Omental fat pad (tissue), 4 donors: Measurements from ENCODE around the gene FAF2. TPM values are rescaled to one million over a fixed set of nuclear protein-coding genes. Genes with fewer than 3 reads are reported as not detected.
A peak's percentile ranks its signal among the peaks of the same experiment; 100 is the strongest.

Experiments used
- ATAC-seq: fragments of 150-250 bp; one replicate; pipeline ENCODE4 v1.9.1; 2016; ENCODE audit warnings: mild to moderate bottlenecking, moderate library complexity; ENCODE audit not compliant: low FRiP score
- DNase-seq: peaks from one replicate; pipeline ENCODE4 v3.0.0-alpha.2; 2019; ENCODE audit warnings: low spot score
- total RNA-seq, 4 donors: library from RNA; depleted of rRNA; stranded (reverse); fragments of >200 nt; gene quantifications; one replicate each; pipeline ENCODE4 v1.1.0, GENCODE V29; 2016
- TF ChIP-seq, protein P1 (sequence below), 3 donors: fragments of 450-650 bp; IDR thresholded peaks; one replicate each; pipeline ENCODE4 v1.5.1; 2016 to 2017; ENCODE audit warnings: antibody characterized with exemption in 3 of 3, mild to moderate bottlenecking in 3 of 3, moderate library complexity in 2 of 3

FAF2 gene, protein sequence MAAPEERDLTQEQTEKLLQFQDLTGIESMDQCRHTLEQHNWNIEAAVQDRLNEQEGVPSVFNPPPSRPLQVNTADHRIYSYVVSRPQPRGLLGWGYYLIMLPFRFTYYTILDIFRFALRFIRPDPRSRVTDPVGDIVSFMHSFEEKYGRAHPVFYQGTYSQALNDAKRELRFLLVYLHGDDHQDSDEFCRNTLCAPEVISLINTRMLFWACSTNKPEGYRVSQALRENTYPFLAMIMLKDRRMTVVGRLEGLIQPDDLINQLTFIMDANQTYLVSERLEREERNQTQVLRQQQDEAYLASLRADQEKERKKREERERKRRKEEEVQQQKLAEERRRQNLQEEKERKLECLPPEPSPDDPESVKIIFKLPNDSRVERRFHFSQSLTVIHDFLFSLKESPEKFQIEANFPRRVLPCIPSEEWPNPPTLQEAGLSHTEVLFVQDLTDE
- 10 to 100 TPM; 27.6 to 31.1 (median 27.8) TPM for total RNA-seq

DNA sequence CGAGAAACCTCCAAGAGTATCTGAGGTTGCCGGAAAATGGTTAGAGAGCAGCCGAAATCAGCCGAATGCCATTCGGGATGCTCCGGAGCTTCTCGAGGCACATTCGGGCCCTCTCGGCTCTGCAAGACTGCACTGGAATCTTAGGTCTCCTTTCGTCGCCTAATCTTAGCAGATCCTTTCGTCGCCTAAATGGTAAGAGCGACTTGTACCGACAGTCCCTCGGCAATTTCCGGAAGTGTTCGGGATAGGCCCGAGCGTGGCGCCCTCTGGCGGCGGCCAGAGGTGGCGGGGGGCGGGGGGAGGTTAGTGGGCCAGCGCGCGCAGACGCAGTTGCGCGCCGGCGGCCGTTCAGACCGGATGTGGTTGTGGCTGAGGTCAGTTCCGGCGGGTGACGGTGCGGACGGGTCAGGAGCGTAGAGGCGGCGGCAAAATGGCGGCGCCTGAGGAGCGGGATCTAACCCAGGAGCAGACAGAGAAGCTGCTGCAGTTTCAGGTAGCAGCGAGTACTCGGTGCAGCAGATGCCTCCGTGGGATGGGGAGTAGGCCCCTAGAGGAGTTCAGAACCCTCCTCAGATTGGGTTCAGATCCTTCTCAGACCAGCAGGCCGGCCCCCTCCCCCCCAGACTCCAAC, at the start of gene FAF2:
Gene FAF2 (plus strand): TSS at position 408 of the 631 bp plus-strand sequence. CDS start 23 bp downstream, at position 431.
- TF ChIP-seq, protein P1, sequence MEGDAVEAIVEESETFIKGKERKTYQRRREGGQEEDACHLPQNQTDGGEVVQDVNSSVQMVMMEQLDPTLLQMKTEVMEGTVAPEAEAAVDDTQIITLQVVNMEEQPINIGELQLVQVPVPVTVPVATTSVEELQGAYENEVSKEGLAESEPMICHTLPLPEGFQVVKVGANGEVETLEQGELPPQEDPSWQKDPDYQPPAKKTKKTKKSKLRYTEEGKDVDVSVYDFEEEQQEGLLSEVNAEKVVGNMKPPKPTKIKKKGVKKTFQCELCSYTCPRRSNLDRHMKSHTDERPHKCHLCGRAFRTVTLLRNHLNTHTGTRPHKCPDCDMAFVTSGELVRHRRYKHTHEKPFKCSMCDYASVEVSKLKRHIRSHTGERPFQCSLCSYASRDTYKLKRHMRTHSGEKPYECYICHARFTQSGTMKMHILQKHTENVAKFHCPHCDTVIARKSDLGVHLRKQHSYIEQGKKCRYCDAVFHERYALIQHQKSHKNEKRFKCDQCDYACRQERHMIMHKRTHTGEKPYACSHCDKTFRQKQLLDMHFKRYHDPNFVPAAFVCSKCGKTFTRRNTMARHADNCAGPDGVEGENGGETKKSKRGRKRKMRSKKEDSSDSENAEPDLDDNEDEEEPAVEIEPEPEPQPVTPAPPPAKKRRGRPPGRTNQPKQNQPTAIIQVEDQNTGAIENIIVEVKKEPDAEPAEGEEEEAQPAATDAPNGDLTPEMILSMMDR (IDR thresholded peaks at IDR 0.05): peak in 2 of 3 donors; percentile 71 to 99
- ATAC-seq (peak; percentile 98), DNase-seq (peak; percentile 96)

DNA sequence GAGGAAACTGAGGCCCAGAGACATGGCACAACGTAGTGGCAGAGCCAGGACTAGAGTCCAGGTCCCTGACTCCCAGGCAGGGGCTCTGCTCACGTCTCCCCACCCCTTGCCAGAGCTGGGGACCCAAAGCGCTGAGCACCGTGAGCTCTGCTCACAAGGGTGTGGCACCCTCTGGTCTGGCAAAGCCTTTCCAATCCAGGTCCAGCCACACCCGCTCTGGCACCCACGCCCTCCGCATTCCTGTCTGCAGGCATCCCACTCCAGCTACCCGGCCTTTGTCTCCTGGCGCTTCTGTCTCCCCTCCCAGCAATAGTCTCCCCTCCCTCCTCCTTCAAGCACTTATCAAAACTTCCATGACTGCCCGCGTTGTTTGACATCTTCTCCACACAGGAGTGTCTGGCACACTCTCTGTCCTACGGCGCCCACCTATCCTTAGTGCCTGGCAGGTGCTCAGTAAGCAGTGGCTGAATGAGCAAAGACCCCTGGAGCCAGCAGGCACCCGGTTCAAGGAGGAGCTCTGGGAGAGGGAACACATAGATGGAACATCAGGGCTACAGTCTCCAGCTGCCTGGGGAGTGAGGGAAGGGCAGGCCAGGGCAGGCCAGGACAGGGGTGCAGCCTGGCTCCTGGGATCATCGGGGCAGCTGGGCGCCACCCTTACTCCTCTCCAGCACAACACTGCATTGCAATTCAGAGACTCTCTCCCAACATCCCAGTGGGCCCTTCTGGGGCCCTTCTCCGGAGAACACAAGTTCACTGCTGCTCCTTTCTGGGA, 47.6 kb upstream of the FAF2 start:
- DNase-seq (no peak), ATAC-seq (peak; percentile 28)
- TF ChIP-seq, protein P1 (IDR thresholded peaks at IDR 0.05): no peak

DNA sequence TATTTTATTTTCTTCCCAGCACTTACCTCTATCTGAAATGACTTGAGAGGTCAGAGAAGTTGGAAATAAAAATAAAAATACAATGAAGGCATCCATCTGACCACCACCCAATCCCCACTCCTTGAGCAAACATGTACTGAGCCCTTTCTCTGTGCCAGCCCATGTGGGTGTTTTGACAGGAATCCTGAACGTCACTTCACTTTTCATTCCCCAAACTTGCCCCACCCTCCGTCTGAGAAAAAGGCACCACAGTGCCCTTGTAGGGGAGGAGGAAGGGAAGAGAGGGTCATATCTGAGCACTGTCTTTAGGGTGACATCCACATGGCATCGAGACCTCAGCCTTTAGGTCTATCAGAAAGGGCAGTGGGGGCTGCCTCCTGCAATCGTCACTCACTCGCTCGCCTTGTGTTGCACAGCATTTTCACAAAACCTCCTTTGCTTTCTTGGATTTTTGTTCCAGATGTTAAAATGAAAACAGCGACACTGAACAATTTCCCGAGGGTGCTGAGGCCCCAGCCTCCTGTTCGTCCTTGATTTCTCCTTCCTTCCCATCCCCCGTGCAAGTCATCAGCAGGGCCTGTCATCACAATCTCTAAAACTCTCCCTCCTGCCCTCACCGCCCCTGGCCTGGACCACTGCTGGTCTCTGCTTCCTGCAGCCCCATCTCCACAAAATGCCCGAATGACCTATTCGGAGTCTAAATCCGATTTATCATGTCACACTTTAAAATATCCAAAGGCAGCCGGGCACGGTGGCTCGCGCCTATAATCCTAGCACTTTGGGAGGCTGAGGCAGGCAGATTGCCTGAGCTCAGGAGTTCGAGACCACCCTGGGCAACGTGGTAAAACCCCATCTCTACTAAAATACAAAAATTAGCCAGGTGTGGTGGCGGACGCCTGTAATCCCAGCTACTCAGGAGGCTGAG, 46.6 kb upstream of the FAF2 start:
- ATAC-seq (no peak), DNase-seq (no peak)
- TF ChIP-seq, protein P1 (IDR thresholded peaks at IDR 0.05): no peak

DNA sequence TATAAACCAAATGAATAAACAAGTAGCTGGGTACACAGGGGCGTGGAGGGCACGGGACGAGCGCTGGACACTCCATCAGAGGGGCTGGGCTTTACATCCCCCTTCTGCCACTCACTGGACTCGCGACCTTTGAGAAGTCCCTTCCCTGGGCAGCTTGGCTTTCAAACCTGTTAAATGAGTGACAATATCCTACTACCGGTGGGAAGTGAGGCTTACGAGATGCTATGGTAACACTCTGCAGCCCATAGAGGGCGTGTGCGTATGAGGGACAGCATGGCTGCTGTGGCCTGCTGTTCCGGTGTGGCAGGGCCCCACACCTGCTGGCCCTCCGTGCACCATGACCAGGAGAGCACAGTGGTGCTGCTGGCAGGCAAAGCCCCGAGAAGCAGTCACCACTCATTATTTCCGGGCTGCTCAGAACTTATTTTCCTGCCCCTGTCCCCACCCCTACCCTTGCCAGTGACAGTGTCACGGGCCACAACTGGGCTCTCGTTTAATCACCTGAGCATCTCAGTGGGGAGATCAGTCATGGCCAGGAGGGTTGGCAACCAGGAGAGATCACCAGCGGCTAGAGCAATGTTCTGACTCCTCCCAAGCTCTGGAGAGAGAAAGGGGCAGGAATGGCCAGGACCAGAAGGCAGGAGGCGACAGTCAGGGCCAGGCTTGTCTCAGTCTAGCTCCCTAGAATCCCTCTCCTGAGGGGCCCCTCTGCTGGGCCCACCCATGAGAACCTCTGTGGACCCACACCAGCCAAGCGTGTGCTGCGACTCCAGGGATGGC, 42.3 kb upstream of the FAF2 start:
- no peak for ATAC-seq
- TF ChIP-seq, protein P1 (IDR thresholded peaks at IDR 0.05): no peak
- DNase-seq: no peak

DNA sequence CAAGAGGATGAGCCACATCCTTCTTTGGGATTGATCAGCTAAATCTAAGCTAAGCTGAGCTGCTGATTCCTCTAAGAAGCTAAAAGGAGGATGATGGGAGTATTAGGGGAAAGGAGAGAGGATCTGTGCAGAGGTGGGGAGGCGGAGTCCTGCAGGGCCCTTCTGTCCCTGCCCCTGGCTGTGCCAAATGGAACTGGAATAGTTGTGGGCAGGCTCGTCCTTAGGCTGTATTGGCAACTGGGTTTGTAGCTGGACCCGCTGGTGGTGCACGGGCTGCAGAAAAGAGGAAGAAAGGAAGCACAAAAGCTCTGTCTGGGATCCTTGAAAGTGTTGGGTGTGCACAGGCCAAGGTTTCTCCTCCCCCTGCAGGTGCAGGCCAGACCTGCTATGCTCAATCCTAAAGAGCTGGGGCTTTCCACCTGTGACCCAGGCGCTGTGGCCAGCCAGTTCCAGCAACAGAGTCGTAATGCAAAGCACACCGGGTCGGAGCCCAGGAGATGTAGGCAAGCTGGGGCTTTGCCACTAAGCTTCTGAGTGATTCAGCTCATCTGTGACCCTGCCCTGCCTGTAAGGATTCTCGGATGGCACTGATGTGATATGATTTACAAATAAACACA, 41.6 kb upstream of the FAF2 start:
- TF ChIP-seq, protein P1 (IDR thresholded peaks at IDR 0.05): no peak
- DNase-seq (no peak), ATAC-seq (no peak)
